H1 (cell line): ENCODE results near the gene DRGX. TPM values are rescaled to one million over a fixed set of nuclear protein-coding genes. Genes with fewer than 3 reads are reported as not detected.

Experiments used
- CTCF ChIA-PET: fragments of 300-600 bp; sonication (Branson Sonifier 250); formaldehyde crosslinking; loops from one replicate; lab custom pipeline; 2021; ENCODE audit not compliant: partially characterized antibody; lab: Charles Lee
- POLR2A ChIA-PET: fragments of 300-600 bp; sonication (Branson Sonifier 250); formaldehyde crosslinking; loops from one replicate; lab custom pipeline; 2021; ENCODE audit warnings: inconsistent platforms; ENCODE audit not compliant: partially characterized antibody; lab: Charles Lee
- DNase-seq, 2 experiments: peaks; one replicate each; pipeline versions ENCODE4 v3.0.0 to v3.0.0-alpha.2; 2010 to 2022; ENCODE audit warnings: low spot score in 2 of 2, low read depth in 1 of 2, mixed read lengths in 1 of 2
- FAIRE-seq: peaks from 2 replicates; lab custom pipeline; 2011; peaks lifted over from hg19 to GRCh38; lab: Jason Lieb, UNC
- H2AFZ ChIP-seq: 2 replicates; pipeline ENCODE4 v1.8.1; 2012; ENCODE audit warnings: low read length, inconsistent platforms
- H2AK5ac ChIP-seq: 2 replicates; pipeline ENCODE4 v1.6.1; 2013; ENCODE audit warnings: low read depth, low read length
- H2BK120ac ChIP-seq: replicated peaks from 2 replicates; pipeline ENCODE3; 2013; ENCODE audit warnings: low read depth, low read length, inconsistent platforms
- H2BK12ac ChIP-seq: 2 replicates; pipeline ENCODE4 v1.6.1; 2013; ENCODE audit warnings: low read depth, low read length
- H2BK15ac ChIP-seq: 2 replicates; pipeline ENCODE4 v1.6.1; 2013; ENCODE audit warnings: low read length
- H2BK20ac ChIP-seq: 2 replicates; pipeline ENCODE4 v1.6.1; 2013; ENCODE audit warnings: low read length
- H2BK5ac ChIP-seq: 2 replicates; pipeline ENCODE4 v1.6.1; 2013; ENCODE audit warnings: low read depth, low read length
- H3K14ac ChIP-seq: 2 replicates; pipeline ENCODE4 v1.6.1; 2013; ENCODE audit warnings: inconsistent platforms; ENCODE audit not compliant: insufficient read length
- H3K18ac ChIP-seq: 2 replicates; pipeline ENCODE4 v1.6.1; 2013; ENCODE audit warnings: low read length; ENCODE audit errors: extremely low read depth
- H3K23ac ChIP-seq: 2 replicates; pipeline ENCODE4 v1.6.1; 2013; ENCODE audit warnings: inconsistent platforms; ENCODE audit not compliant: insufficient read length
- H3K23me2 ChIP-seq: 2 replicates; pipeline ENCODE4 v1.6.1; 2013; ENCODE audit warnings: low read depth, low read length
- H3K27ac ChIP-seq: 2 replicates; pipeline ENCODE4 v1.6.1; 2011; ENCODE audit warnings: low read depth, low read length, inconsistent platforms
- H3K27me3 ChIP-seq, 4 experiments: replicated peaks in 1 of 4; 1 replicate in 1 of 4; 2 replicates in 3 of 4; pipeline versions ENCODE4 v1.6.1 to v1.8.1; 2011 to 2013; ENCODE audit warnings: low read length in 3 of 4, mild to moderate bottlenecking in 3 of 4, inconsistent platforms in 2 of 4, mixed read lengths in 2 of 4, moderate library complexity in 1 of 4; ENCODE audit not compliant: control insufficient read depth in 3 of 4, insufficient read depth in 3 of 4; ENCODE audit errors: extremely low read depth in 1 of 4
- H3K36me3 ChIP-seq, 4 experiments: 2 replicates each; pipeline versions ENCODE4 v1.6.1 to v1.8.1; 2011 to 2013; ENCODE audit warnings: mild to moderate bottlenecking in 4 of 4, low read length in 3 of 4, moderate library complexity in 2 of 4, control low read depth in 1 of 4, inconsistent platforms in 1 of 4; ENCODE audit not compliant: insufficient read depth in 4 of 4, control insufficient read depth in 2 of 4
- H3K4ac ChIP-seq: replicated peaks from 2 replicates; pipeline ENCODE3; 2013; ENCODE audit warnings: low read length, low read depth, mixed read lengths, inconsistent platforms; ENCODE audit not compliant: insufficient read length
- H3K4me1 ChIP-seq, 4 experiments: replicated peaks in 1 of 4; 1 replicate in 1 of 4; 2 replicates in 3 of 4; pipeline versions ENCODE4 v1.6.1 to v1.8.1; 2011 to 2013; ENCODE audit warnings: low read length in 3 of 4, inconsistent platforms in 2 of 4, mixed read lengths in 1 of 4; ENCODE audit not compliant: insufficient read depth in 4 of 4, control insufficient read depth in 3 of 4
- H3K4me2 ChIP-seq, 2 experiments: 2 replicates each; pipeline versions ENCODE4 v1.6.1 to v1.8.1; 2011 to 2013; ENCODE audit warnings: low read depth in 2 of 2, low read length in 2 of 2, control low read depth in 1 of 2, inconsistent platforms in 1 of 2, mild to moderate bottlenecking in 1 of 2; ENCODE audit not compliant: insufficient read depth in 1 of 2
- H3K4me3 ChIP-seq, 4 experiments: fragments of 200-600, 300-600 bp in 1 of 4; sonication (generic), shearing (Covaris generic), sonication (Bioruptor Twin) in 1 of 4; 2 replicates each; pipeline versions ENCODE4 v1.5.1 to v1.8.1; 2011 to 2016; ENCODE audit warnings: low read length in 4 of 4, low read depth in 3 of 4, control low read depth in 2 of 4, inconsistent platforms in 2 of 4, mild to moderate bottlenecking in 2 of 4, mixed read lengths in 1 of 4, moderate library complexity in 1 of 4; ENCODE audit not compliant: insufficient read depth in 2 of 4; ENCODE audit errors: extremely low read depth in 1 of 4
- H3K56ac ChIP-seq: replicated peaks from 2 replicates; pipeline ENCODE3; 2013; ENCODE audit warnings: low read depth, mild to moderate bottlenecking, mixed read lengths, low read length, inconsistent platforms; ENCODE audit not compliant: insufficient read length
- H3K79me1 ChIP-seq: 2 replicates; pipeline ENCODE4 v1.6.1; 2013; ENCODE audit warnings: low read depth, low read length, control low read depth
- H3K79me2 ChIP-seq, 2 experiments: 2 replicates each; pipeline versions ENCODE4 v1.6.1 to v1.8.1; 2012 to 2013; ENCODE audit warnings: low read length in 2 of 2, mild to moderate bottlenecking in 2 of 2, inconsistent platforms in 1 of 2; ENCODE audit not compliant: insufficient read depth in 2 of 2, control insufficient read depth in 1 of 2
- H3K9ac ChIP-seq, 4 experiments: replicated peaks in 1 of 4; 1 replicate in 1 of 4; 2 replicates in 3 of 4; pipeline versions ENCODE4 v1.6.1 to v1.8.1; 2011 to 2013; ENCODE audit warnings: low read depth in 3 of 4, low read length in 3 of 4, control low read depth in 2 of 4, mild to moderate bottlenecking in 2 of 4, moderate library complexity in 2 of 4, inconsistent platforms in 1 of 4; ENCODE audit errors: extremely low read depth in 1 of 4
- H3K9me3 ChIP-seq, 2 experiments: 2 replicates each; pipeline versions ENCODE4 v1.6.1 to v1.8.1; 2012 to 2013; ENCODE audit warnings: mild to moderate bottlenecking in 2 of 2, moderate library complexity in 2 of 2, control low read depth in 1 of 2, inconsistent platforms in 1 of 2, low read depth in 1 of 2, low read length in 1 of 2, mixed read lengths in 1 of 2; ENCODE audit not compliant: insufficient read depth in 2 of 2
- H4K20me1 ChIP-seq, 2 experiments: replicated peaks in 1 of 2; 2 replicates each; pipeline versions ENCODE3 to v1.8.1; 2011 to 2013; ENCODE audit warnings: inconsistent platforms in 2 of 2, low read length in 2 of 2, mild to moderate bottlenecking in 1 of 2; ENCODE audit not compliant: insufficient read depth in 2 of 2, control insufficient read depth in 1 of 2
- H4K5ac ChIP-seq: 2 replicates; pipeline ENCODE4 v1.6.1; 2013; ENCODE audit warnings: low read length, low read depth, mixed read lengths, inconsistent platforms; ENCODE audit not compliant: insufficient read length
- H4K8ac ChIP-seq: 2 replicates; pipeline ENCODE4 v1.8.0; 2013; ENCODE audit warnings: mild to moderate bottlenecking, moderate library complexity, low read length, inconsistent platforms; ENCODE audit not compliant: insufficient read depth; ENCODE audit errors: extremely low read depth
- H4K91ac ChIP-seq: replicated peaks from 2 replicates; pipeline ENCODE3; 2013; ENCODE audit warnings: low read length, mixed read lengths, inconsistent platforms; ENCODE audit not compliant: insufficient read length
- ASH2L ChIP-seq: fragments of 200-600, 300-600 bp; sonication (generic); IDR thresholded peaks from one replicate; pipeline ENCODE4 v1.7.1; 2017; ENCODE audit warnings: low read length
- BCL11A ChIP-seq, 2 experiments: IDR thresholded peaks; one replicate each; pipeline ENCODE4 v1.6.1; 2011; ENCODE audit warnings: low read depth in 2 of 2, low read length in 2 of 2, mild to moderate bottlenecking in 2 of 2
- EP300 ChIP-seq, 2 experiments: IDR thresholded peaks; 1 replicate in 1 of 2; 2 replicates in 1 of 2; pipeline ENCODE4 v1.6.1; 2011 to 2012; ENCODE audit warnings: low read depth in 2 of 2, low read length in 2 of 2, mild to moderate bottlenecking in 2 of 2, borderline replicate concordance in 1 of 2, inconsistent platforms in 1 of 2, moderate library complexity in 1 of 2
- GTF2F1 ChIP-seq: IDR thresholded peaks from 2 replicates; pipeline ENCODE4 v1.6.1; 2012; ENCODE audit warnings: low read depth, low read length, improper control_type of control experiment, borderline replicate concordance
- KDM4A ChIP-seq: IDR thresholded peaks from one replicate; pipeline ENCODE4 v1.7.1; 2012; ENCODE audit warnings: low read depth, mild to moderate bottlenecking, moderate library complexity, low read length, inconsistent platforms; ENCODE audit not compliant: severe bottlenecking
- KDM5A ChIP-seq: fragments of 200-600 bp; IDR thresholded peaks from 2 replicates; pipeline ENCODE4 v1.7.1; 2012; ENCODE audit warnings: mild to moderate bottlenecking, low read length, inconsistent platforms, mixed read lengths
- POLR2A ChIP-seq, 2 experiments: IDR thresholded peaks; 1 replicate in 1 of 2; 2 replicates in 1 of 2; pipeline ENCODE4 v1.6.1; 2011; ENCODE audit warnings: low read depth in 2 of 2, low read length in 2 of 2, mild to moderate bottlenecking in 2 of 2; ENCODE audit errors: control extremely low read depth in 1 of 2
- POU5F1 ChIP-seq: IDR thresholded peaks from 2 replicates; pipeline ENCODE4 v1.6.1; 2011; ENCODE audit warnings: low read depth, mild to moderate bottlenecking, low read length, moderate library complexity
- RFX5 ChIP-seq: IDR thresholded peaks from 2 replicates; pipeline ENCODE4 v1.6.1; 2011; ENCODE audit warnings: low read depth, low read length, improper control_type of control experiment, borderline replicate concordance
- SUZ12 ChIP-seq: fragments of 200-600 bp; sonication (generic); IDR thresholded peaks from 2 replicates; pipeline ENCODE4 v1.6.1; 2012; ENCODE audit warnings: mild to moderate bottlenecking, inconsistent platforms, low read length, moderate library complexity, mixed read lengths
- TEAD4 ChIP-seq: IDR thresholded peaks from 2 replicates; pipeline ENCODE4 v1.6.1; 2012; ENCODE audit warnings: low read depth, low read length, inconsistent platforms, mixed read lengths
- WGBS, 2 experiments: shearing (Covaris generic) in 1 of 2; methylation state at CpG; one replicate each; pipeline versions ENCODE4 v1.1.6 to v1.1.7; 2013 to 2015; ENCODE audit warnings: low lambda C conversion rate in 2 of 2, mixed read lengths in 2 of 2, inconsistent platforms in 1 of 2, low coverage in 1 of 2, missing lambda C conversion rate in 1 of 2; ENCODE audit not compliant: insufficient replicate concordance in 2 of 2, insufficient coverage in 1 of 2, insufficient read length in 1 of 2; ENCODE audit errors: extremely low coverage in 1 of 2, missing lambda C conversion rate in 1 of 2; 5-methylcytosine and 5-hydroxymethylcytosine counted together
- polyA plus RNA-seq, 7 experiments: library from polyadenylated mRNA; depleted of rRNA in 3 of 7; stranded (reverse) in 5 of 7; unstranded in 2 of 7; fragments of >200 nt in 5 of 7; fragments of 200-250 nt in 2 of 7; gene quantifications; 1 replicate in 5 of 7; 2 replicates in 1 of 7; 4 replicates in 1 of 7; pipeline versions ENCODE4 v1.2.1 to v1.2.3, GENCODE V29; 2011 to 2013; ENCODE audit warnings: missing spikeins in 2 of 7, mixed read lengths in 2 of 7
- total RNA-seq: library from RNA; stranded (reverse); fragmentation: NEBNext Ultra II Directional; extraction: Animal tissue kit (Norgen Biotek cat#: 25700); gene quantifications from 2 replicates; pipeline ENCODE4 v1.2.1, GENCODE V29; 2021
- TF ChIP-seq, protein P1 (sequence below): IDR thresholded peaks from 2 replicates; pipeline ENCODE4 v1.6.1; 2011; ENCODE audit warnings: low read length, improper control_type of control experiment

The DRGX gene
- total and polyA plus RNA-seq, 2 of the 8 experiments (the other 6 are each of a cell fraction or from before 2014, with no cell fraction given): not detected

GRCh38 chr10:49404321-49404878 lies 8.5 kb upstream of the DRGX start:
- H3K27ac ChIP-seq: no peak overlapping the region
- no peak overlapping the region for H2BK12ac ChIP-seq
- TF ChIP-seq ASH2L: no peak
- no peak for TF ChIP-seq BCL11A (IDR thresholded peaks at IDR 0.05; ENCODE audit: low read depth in 2 of 2, low read length in 2 of 2)
- TF ChIP-seq KDM4A: no peak
- no peak for TF ChIP-seq POU5F1
- TF ChIP-seq SUZ12: no peak
- TF ChIP-seq GTF2F1: no peak
- TF ChIP-seq, protein P1, sequence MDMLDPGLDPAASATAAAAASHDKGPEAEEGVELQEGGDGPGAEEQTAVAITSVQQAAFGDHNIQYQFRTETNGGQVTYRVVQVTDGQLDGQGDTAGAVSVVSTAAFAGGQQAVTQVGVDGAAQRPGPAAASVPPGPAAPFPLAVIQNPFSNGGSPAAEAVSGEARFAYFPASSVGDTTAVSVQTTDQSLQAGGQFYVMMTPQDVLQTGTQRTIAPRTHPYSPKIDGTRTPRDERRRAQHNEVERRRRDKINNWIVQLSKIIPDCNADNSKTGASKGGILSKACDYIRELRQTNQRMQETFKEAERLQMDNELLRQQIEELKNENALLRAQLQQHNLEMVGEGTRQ: no peak
- no peak for TF ChIP-seq RFX5
- no peak for TF ChIP-seq TEAD4
- TF ChIP-seq KDM5A: no peak
- TF ChIP-seq EP300 (IDR thresholded peaks at IDR 0.05; ENCODE audit: borderline replicate concordance in 1 of 2, low read depth in 2 of 2, low read length in 2 of 2): no peak
- TF ChIP-seq POLR2A (IDR thresholded peaks at IDR 0.05; ENCODE audit: control extremely low read depth in 1 of 2, low read depth in 2 of 2, low read length in 2 of 2): no peak

More at GRCh38 chr10:49404321-49404878, 8.5 kb upstream of the DRGX start:
- no peak overlapping the region for H3K23ac ChIP-seq
- ChIA-PET POLR2A (interaction anchor here (1.6 kb wide), 1 partner anchor 9 kb away, joined by 5 read pairs; no protein-coding TSS in a partner anchor), CTCF (interaction anchor here (10.4 kb wide), 1 partner anchor 110 kb away, joined by 261 read pairs; no protein-coding TSS in a partner anchor)
- H3K14ac ChIP-seq: no peak overlapping the region
- no peak overlapping the region for H2BK5ac ChIP-seq
- no peaks in the 10 kb centered on the region for H3K79me1 ChIP-seq
- no peak overlapping the region for H2BK20ac ChIP-seq
- no peak overlapping the region for H4K91ac ChIP-seq
- H4K8ac ChIP-seq: no peak overlapping the region
- peaks cover 0 to 2% of the 10 kb centered on the region in 2 experiments for H4K20me1 ChIP-seq
- no peak overlapping the region for H2BK120ac ChIP-seq
- DNase-seq (no peak), FAIRE-seq (no peak)
- H3K18ac ChIP-seq: no peak overlapping the region; the same call in 1 of the 2 replicates
- no peak overlapping the region for H4K5ac ChIP-seq
- no peak overlapping the region for H3K4me3 ChIP-seq
- no peaks in the 10 kb centered on the region for H3K9me3 ChIP-seq
- peaks cover 4 to 30% (median 11%) of the 10 kb centered on the region in 4 experiments for H3K27me3 ChIP-seq
- 86% methylated on average over 8 of the region's 8 CpGs; no CpG with 5 or more reads in 1 of the 2 experiments for WGBS, 2 experiments
- H3K9ac ChIP-seq: no peak overlapping the region
- H3K36me3 ChIP-seq: no peaks in the 10 kb centered on the region
- H3K23me2 ChIP-seq: no peaks in the 10 kb centered on the region; the same call in 1 of the 2 replicates
- H3K56ac ChIP-seq: no peak overlapping the region
- peaks cover 0 to 11% (median 4%) of the 10 kb centered on the region in 4 experiments; a peak in 5 of 7 replicates for H3K4me1 ChIP-seq
- no peak overlapping the region for H3K4me2 ChIP-seq
- H2AFZ ChIP-seq: no peak overlapping the region
- H2BK15ac ChIP-seq: 0 out of 2 replicates have a peak overlapping the region, but pooled peaks have one; percentile 25
- no peaks in the 10 kb centered on the region for H3K79me2 ChIP-seq
- no peak overlapping the region for H3K4ac ChIP-seq
- no peak overlapping the region for H2AK5ac ChIP-seq
